ENCODE results near the gene TEDC1.
A peak's percentile ranks its signal among the peaks of the same experiment; 100 is the strongest.

TEDC1 gene

DNA sequence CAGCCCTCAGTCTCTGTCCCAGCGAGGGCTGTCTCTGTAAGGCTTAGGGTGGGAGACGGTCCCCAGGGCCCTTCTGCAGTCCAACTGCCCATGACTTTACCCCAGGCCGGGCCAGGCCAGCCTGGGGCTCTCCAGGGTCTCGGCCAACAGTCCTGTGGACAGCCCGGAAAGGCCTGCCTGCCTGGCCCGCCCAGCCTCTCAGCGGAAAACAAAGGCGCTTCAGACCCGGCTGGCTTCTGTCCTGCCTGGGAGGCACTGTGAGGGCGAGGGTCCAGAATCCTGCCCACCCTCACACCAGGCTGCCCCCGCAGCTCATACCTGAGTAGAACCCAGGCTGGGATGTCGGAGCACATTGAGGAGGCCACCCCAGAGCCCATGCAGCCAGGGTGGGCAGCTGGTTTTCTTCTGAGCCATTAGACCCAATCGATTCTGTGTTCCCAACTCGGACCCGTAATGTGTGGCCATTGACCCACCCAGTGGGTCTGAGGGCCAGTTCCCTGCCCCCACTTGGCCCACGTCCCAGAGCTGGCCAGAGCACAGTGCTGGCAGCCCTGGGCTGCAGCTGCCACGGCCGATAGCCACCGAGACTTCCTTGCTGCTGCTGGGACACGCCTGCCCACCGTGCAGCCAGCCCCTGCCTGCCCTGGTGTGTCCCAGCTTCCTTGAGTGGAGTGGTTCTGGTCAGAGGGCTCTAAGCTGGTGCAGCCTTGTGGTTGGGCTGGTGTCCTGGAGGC, 14.8 kb upstream of the TEDC1 start:
- peak; percentile 29; the same call in 1 of the 2 replicates for TF ChIP-seq YY1 (IDR thresholded peaks at IDR 0.05; ENCODE audit: low read depth)
- TF ChIP-seq RAD21 (IDR thresholded peaks at IDR 0.05; ENCODE audit: low read depth) = peak; percentile 14; the same call in 1 of the 2 replicates
- TF ChIP-seq CEBPB (IDR thresholded peaks at IDR 0.05) = no peak
- TF ChIP-seq TCF12 (IDR thresholded peaks at IDR 0.05; ENCODE audit: low read depth) = peak; percentile 66; the same call in 1 of the 2 replicates
- TF ChIP-seq, protein P1, sequence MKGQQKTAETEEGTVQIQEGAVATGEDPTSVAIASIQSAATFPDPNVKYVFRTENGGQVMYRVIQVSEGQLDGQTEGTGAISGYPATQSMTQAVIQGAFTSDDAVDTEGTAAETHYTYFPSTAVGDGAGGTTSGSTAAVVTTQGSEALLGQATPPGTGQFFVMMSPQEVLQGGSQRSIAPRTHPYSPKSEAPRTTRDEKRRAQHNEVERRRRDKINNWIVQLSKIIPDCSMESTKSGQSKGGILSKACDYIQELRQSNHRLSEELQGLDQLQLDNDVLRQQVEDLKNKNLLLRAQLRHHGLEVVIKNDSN (IDR thresholded peaks at IDR 0.05) = no peak
- TF ChIP-seq TAF1 (IDR thresholded peaks at IDR 0.05; ENCODE audit: low read depth) = no peak; the same call in 1 of the 2 replicates
- no peak for TF ChIP-seq FOXM1 (IDR thresholded peaks at IDR 0.05; ENCODE audit: borderline replicate concordance, low read depth)
- TF ChIP-seq, protein P2, sequence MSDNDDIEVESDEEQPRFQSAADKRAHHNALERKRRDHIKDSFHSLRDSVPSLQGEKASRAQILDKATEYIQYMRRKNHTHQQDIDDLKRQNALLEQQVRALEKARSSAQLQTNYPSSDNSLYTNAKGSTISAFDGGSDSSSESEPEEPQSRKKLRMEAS (IDR thresholded peaks at IDR 0.05) = peak; percentile 48; the same call in 1 of the 2 replicates
- TF ChIP-seq, protein P3, sequence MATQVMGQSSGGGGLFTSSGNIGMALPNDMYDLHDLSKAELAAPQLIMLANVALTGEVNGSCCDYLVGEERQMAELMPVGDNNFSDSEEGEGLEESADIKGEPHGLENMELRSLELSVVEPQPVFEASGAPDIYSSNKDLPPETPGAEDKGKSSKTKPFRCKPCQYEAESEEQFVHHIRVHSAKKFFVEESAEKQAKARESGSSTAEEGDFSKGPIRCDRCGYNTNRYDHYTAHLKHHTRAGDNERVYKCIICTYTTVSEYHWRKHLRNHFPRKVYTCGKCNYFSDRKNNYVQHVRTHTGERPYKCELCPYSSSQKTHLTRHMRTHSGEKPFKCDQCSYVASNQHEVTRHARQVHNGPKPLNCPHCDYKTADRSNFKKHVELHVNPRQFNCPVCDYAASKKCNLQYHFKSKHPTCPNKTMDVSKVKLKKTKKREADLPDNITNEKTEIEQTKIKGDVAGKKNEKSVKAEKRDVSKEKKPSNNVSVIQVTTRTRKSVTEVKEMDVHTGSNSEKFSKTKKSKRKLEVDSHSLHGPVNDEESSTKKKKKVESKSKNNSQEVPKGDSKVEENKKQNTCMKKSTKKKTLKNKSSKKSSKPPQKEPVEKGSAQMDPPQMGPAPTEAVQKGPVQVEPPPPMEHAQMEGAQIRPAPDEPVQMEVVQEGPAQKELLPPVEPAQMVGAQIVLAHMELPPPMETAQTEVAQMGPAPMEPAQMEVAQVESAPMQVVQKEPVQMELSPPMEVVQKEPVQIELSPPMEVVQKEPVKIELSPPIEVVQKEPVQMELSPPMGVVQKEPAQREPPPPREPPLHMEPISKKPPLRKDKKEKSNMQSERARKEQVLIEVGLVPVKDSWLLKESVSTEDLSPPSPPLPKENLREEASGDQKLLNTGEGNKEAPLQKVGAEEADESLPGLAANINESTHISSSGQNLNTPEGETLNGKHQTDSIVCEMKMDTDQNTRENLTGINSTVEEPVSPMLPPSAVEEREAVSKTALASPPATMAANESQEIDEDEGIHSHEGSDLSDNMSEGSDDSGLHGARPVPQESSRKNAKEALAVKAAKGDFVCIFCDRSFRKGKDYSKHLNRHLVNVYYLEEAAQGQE (IDR thresholded peaks at IDR 0.05; ENCODE audit: low read depth) = no peak
- TF ChIP-seq EGR1 (IDR thresholded peaks at IDR 0.05) = no peak
- peak; percentile 50; the same call in 1 of the 2 replicates for TF ChIP-seq EP300 (IDR thresholded peaks at IDR 0.05; ENCODE audit: borderline replicate concordance)
- peak; percentile 66 for TF ChIP-seq ZBTB7A (IDR thresholded peaks at IDR 0.05; ENCODE audit: low read depth)
- peak; percentile 23; the same call in 1 of the 2 replicates for TF ChIP-seq TEAD4 (IDR thresholded peaks at IDR 0.05)
- TF ChIP-seq CREB1 (IDR thresholded peaks at IDR 0.05; ENCODE audit: low read depth) = no peak
- peak; percentile 92 for TF ChIP-seq NFIC (IDR thresholded peaks at IDR 0.05)

DNA sequence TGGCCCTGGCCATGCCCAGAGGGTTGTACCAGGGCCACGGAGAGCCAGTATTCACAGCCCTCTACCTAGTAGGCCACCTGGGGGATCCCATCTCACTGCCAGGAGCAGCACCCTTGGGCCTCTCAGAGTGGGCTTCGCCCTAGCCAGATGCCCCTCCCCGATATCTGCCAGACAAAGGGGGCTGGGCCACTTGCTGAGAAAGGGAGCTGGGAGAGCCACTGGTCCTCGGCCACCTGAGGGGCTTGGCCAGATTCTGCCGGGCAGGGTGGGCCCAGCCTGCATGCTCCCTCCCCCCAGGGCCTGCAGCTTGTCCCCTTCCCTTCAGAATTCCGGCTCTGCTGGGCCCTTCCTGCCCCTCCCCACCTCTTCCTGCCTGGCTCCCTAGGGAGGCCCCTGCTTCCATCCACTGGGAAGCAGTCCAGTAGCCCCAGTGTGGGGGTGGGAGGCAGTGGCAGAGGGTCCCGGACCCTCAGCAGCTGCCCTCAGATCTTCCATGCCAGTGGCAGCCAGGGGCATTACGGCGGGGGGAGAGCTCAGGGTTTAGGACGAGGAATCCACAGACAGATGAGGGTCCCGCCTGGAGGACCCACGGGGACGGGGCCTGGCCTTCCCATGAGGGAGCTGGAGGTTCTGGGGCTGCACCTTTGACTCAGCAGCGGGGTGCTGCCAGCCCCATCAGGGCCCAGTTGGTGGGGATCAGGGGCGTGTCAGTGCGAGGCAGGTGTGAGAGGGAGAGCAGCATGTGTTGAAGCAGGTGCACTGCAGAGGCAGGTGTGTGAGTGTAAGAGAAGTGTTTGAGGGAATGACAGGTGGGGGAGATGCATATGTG, 14.0 kb upstream of the TEDC1 start:
- TF ChIP-seq ZBTB7A (IDR thresholded peaks at IDR 0.05; ENCODE audit: low read depth) = no peak; the same call in 1 of the 2 replicates
- TF ChIP-seq, protein P1 (IDR thresholded peaks at IDR 0.05) = no peak
- no peak for TF ChIP-seq FOXM1 (IDR thresholded peaks at IDR 0.05; ENCODE audit: borderline replicate concordance, low read depth)
- no peak for TF ChIP-seq TAF1 (IDR thresholded peaks at IDR 0.05; ENCODE audit: low read depth)
- no peak for TF ChIP-seq EP300 (IDR thresholded peaks at IDR 0.05; ENCODE audit: borderline replicate concordance)
- no peak for TF ChIP-seq CREB1 (IDR thresholded peaks at IDR 0.05; ENCODE audit: low read depth)
- no peak for TF ChIP-seq TEAD4 (IDR thresholded peaks at IDR 0.05)
- no peak for TF ChIP-seq CEBPB (IDR thresholded peaks at IDR 0.05)
- TF ChIP-seq, protein P3 (IDR thresholded peaks at IDR 0.05; ENCODE audit: low read depth) = no peak
- TF ChIP-seq YY1 (IDR thresholded peaks at IDR 0.05; ENCODE audit: low read depth) = no peak
- TF ChIP-seq NFIC (IDR thresholded peaks at IDR 0.05) = no peak
- no peak for TF ChIP-seq EGR1 (IDR thresholded peaks at IDR 0.05)
- no peak for TF ChIP-seq TCF12 (IDR thresholded peaks at IDR 0.05; ENCODE audit: low read depth)
- TF ChIP-seq RAD21 (IDR thresholded peaks at IDR 0.05; ENCODE audit: low read depth) = no peak
- TF ChIP-seq, protein P2 (IDR thresholded peaks at IDR 0.05) = no peak

DNA sequence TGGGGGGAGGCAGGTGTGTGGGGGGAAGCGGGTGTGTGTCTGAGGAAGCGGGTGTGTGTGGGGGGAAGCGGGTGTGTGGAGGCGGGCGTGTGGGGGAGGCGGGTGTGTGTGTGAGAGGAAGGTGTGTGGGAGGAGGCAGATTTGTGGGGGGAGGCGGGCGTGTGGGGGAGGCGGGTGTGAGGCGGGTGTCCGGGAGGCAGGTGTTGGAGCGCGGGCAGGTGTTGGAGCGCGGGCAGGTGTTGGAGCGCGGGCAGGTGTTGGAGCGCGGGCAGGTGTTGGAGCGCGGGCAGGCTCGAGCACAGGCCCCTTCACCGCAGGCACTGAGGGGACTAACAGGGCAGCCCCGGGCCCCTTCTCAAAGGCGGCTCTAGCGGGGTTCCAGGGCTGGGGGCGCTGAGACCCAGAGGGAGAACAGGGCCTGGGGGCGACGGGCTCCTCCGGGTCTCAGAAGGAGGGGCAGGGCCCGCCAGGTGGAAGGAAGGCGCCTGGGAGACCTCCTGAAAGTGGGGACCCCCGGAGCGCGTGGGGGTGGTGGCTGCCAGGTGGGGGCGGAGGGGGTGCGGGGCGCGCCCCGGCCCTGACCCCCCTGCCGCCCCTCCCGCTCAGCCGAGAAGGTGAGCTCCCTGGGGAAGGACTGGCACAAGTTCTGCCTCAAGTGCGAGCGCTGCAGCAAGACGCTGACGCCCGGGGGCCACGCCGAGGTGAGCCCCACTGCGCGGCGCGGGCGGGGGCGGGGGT, 13.2 kb upstream of the TEDC1 start:
- TF ChIP-seq CREB1 (IDR thresholded peaks at IDR 0.05; ENCODE audit: low read depth) (no peak), TAF1 (IDR thresholded peaks at IDR 0.05; ENCODE audit: low read depth) (no peak), TCF12 (IDR thresholded peaks at IDR 0.05; ENCODE audit: low read depth) (no peak), EGR1 (IDR thresholded peaks at IDR 0.05) (no peak), NFIC (IDR thresholded peaks at IDR 0.05) (no peak), EP300 (IDR thresholded peaks at IDR 0.05; ENCODE audit: borderline replicate concordance) (no peak), CEBPB (IDR thresholded peaks at IDR 0.05) (no peak), YY1 (IDR thresholded peaks at IDR 0.05; ENCODE audit: low read depth) (no peak), FOXM1 (IDR thresholded peaks at IDR 0.05; ENCODE audit: borderline replicate concordance, low read depth) (no peak), ZBTB7A (IDR thresholded peaks at IDR 0.05; ENCODE audit: low read depth) (no peak), TEAD4 (IDR thresholded peaks at IDR 0.05) (no peak), RAD21 (IDR thresholded peaks at IDR 0.05; ENCODE audit: low read depth) (no peak)
- TF ChIP-seq, protein P2 (IDR thresholded peaks at IDR 0.05) = no peak
- TF ChIP-seq, protein P1 (IDR thresholded peaks at IDR 0.05) = no peak
- TF ChIP-seq, protein P3 (IDR thresholded peaks at IDR 0.05; ENCODE audit: low read depth) = no peak
